Measurements from ENCODE around the gene FEM1C. TPM values are rescaled to one million over a fixed set of nuclear protein-coding genes. Genes with fewer than 3 reads are reported as not detected.

FEM1C gene
- total and polyA plus RNA-seq, 2 of the 4 experiments (the other 2 are of a cell fraction) = 6.3 to 21.5 TPM

DNA sequence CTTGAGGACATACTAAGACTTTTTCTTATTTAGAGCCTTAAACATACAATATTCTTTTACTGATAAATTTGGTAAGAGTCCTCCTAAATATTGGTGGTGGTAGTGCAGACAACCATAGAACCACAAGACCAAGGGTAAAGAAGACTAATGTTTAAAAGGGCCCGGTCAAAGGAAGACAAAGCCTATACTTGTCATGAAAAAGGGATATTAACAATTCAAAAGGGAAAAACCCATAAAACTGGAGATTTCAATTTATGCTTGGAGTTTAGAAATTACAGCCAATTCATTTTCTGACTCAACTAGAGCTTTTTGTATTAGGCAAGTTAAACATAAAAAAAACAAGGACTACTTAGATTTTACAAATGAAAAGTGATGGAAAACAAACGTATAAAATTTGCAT lies 24.4 kb downstream of the FEM1C start:
- no peak overlapping the region for H4K91ac ChIP-seq (ENCODE audit: insufficient read depth, low read depth, low read length)
- H2BK15ac ChIP-seq (ENCODE audit: low read depth, low read length) = no peak overlapping the region
- H3K9me3 ChIP-seq (ENCODE audit: control insufficient read depth, insufficient read depth, low read length) = no peaks in the 10 kb centered on the region
- no peak overlapping the region for H3K4me3 ChIP-seq (ENCODE audit: insufficient read depth, low read depth, low read length)
- no peak overlapping the region for H3K56ac ChIP-seq (ENCODE audit: extremely low read depth, insufficient read depth, low read length)
- TF ChIP-seq SMC3 (IDR thresholded peaks at IDR 0.05; ENCODE audit: low read depth, low read length) = no peak
- CTCF ChIA-PET = interaction anchor here (0.6 kb wide), 1 partner anchor 80 kb away, joined by 3 read pairs; no protein-coding TSS in a partner anchor
- peaks cover 18 to 21% of the 10 kb centered on the region in 2 experiments for H3K79me1 ChIP-seq (ENCODE audit: low read depth in 1 of 2, low read length in 2 of 2)
- H3K4me2 ChIP-seq (ENCODE audit: low read depth, low read length) = no peak overlapping the region
- no peaks in the 10 kb centered on the region; the same call in 1 of the 2 replicates for H3K4me1 ChIP-seq (ENCODE audit: control insufficient read depth, insufficient read depth, low read length)
- no peak for DNase-seq
- no TSS peak for BruUV-seq (replicated peaks)
- in situ Hi-C loops (cut with MboI; ENCODE audit: low sequenced_read_pairs) (no loop called here), intact Hi-C loops (cut with micrococcal nuclease) (no loop called here), dilution Hi-C loops (cut with HindIII; ENCODE audit: low sequenced_read_pairs, unreplicated experiment) (no loop called here)
- 0 out of 2 replicates have a peak, but pooled peaks cover 3% of the 10 kb centered on the region for H3K9me1 ChIP-seq (ENCODE audit: insufficient read depth, low read length)
- no peak overlapping the region for H2BK20ac ChIP-seq (ENCODE audit: low read depth, low read length)
- no peak overlapping the region for H2AFZ ChIP-seq (replicated peaks; ENCODE audit: low read length, poor library complexity)
- H3K36me3 ChIP-seq (ENCODE audit: control insufficient read depth, insufficient read depth, low read length) = peaks cover 7% of the 10 kb centered on the region
- no peak overlapping the region for H2BK5ac ChIP-seq (ENCODE audit: low read depth, low read length, poor library complexity, severe bottlenecking)
- POLR2A ChIA-PET (ENCODE audit: unreplicated experiment) = no interaction called here
- H4K20me1 ChIP-seq (ENCODE audit: insufficient read depth, low read length) = peaks cover 3% of the 10 kb centered on the region; the same call in 1 of the 2 replicates
- H4K5ac ChIP-seq (ENCODE audit: low read depth, low read length) = no peak overlapping the region
- no peak overlapping the region for H2AK9ac ChIP-seq (replicated peaks; ENCODE audit: low read depth, low read length, poor library complexity)
- no peak overlapping the region for H3K9ac ChIP-seq (ENCODE audit: low read depth, low read length)
- no peak for ATAC-seq (ENCODE audit: low read depth)
- no peak overlapping the region for H3K23ac ChIP-seq (ENCODE audit: low read depth, low read length)
- H2BK120ac ChIP-seq (ENCODE audit: low read depth, low read length) = no peak overlapping the region
- no peaks in the 10 kb centered on the region for H3K27me3 ChIP-seq (ENCODE audit: control insufficient read depth, insufficient read depth, low read length)
- no peak overlapping the region for H3K27ac ChIP-seq (ENCODE audit: insufficient read depth, low read length)
- no peak overlapping the region for H3K14ac ChIP-seq (replicated peaks; ENCODE audit: low read depth, low read length)
- H2AK5ac ChIP-seq (ENCODE audit: low read depth, low read length) = no peak overlapping the region
- WGBS, 2 experiments (ENCODE audit: extremely low coverage in 2 of 2, insufficient read length in 1 of 2) = no CpG with 5 or more reads among the region's 2 CpGs
- no peak overlapping the region for H3K18ac ChIP-seq (ENCODE audit: low read depth, low read length)
- no peak overlapping the region for H4K8ac ChIP-seq (ENCODE audit: low read depth in 2 of 2, low read length in 2 of 2)
- H3K4ac ChIP-seq (ENCODE audit: low read depth, low read length) = no peak overlapping the region
